ENCODE results near the gene ZNF511.

ZNF511 gene

DNA sequence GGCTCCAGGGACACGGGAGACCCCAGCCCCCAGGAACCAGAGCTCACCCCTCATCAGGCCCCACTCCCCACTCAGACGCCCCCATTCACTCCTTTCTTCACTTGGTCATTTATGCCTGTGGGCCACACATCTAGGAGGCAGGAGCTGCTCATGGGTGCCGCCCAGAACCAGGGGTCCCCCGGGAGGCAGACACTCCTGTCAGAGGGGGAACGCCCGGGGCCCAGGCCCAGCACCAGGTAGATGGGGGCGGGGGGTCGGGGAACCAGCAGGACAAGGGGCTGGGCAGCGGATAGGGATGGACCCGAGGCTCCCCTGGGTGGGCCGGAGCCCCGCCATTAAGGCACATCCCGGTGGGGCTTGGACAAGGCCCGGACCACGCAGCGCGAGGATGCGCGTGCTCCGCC lies 16.1 kb downstream of the ZNF511 start:
- H3K4me3 ChIP-seq (ENCODE audit: low read length) = peak overlapping the region; percentile 58; the same call in 1 of the 2 replicates
- H3K9ac ChIP-seq (ENCODE audit: low read depth, low read length) = no peak overlapping the region
- no peak overlapping the region for H3K27ac ChIP-seq (ENCODE audit: low read length)
- no peaks in the 10 kb centered on the region for H3K9me3 ChIP-seq (ENCODE audit: insufficient read depth, low read depth, low read length)
- H3K27me3 ChIP-seq (ENCODE audit: insufficient read depth, low read length) = peaks cover 52% of the 10 kb centered on the region
- no peaks in the 10 kb centered on the region for H3K36me3 ChIP-seq (ENCODE audit: insufficient read depth, low read depth, low read length)
- H3K4me1 ChIP-seq (ENCODE audit: insufficient read depth, low read length) = 0 out of 2 replicates have a peak, but pooled peaks cover 6% of the 10 kb centered on the region

DNA sequence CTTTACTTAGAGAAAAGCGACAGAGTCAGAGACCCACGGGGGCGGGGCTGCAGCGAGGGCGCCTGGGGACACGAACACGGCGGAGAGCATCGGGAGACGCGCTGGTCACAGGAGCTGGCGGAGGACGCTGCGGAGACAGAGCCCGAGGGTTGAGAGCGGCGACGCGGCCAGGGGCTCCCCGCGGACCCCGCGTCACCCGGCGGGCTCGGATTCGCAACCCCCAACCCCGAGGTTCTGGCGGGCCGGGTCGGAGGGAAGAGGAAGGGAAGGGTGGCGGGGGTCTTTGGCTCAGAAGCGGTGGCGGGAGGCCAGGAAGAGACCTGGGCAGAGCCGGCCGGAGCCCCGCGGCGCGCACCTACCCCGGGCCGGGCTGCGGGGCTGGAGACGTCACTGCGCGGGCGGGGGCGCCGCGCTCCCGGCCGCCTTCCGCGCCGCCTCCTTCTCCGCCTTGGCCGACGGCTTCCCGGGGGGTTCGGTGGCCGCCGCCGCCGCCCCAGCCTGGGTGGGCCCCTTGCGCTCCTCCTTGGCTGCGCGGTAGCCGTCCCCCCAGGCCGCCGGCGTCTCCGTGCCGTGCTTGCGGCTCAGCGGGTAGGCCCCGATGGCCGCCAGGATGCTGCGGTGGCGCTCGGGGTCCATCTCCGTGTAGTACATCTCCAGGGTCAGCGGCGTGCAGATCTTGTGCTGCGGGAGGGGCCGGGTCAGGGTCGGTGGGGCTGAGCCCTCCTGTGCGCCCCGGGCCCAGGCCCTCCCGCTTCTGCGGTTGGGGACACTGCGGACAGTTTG lies 16.9 kb downstream of the ZNF511 start:
- Histone ChIP-seq H3K4me3 (ENCODE audit: low read length) (peak overlapping the region; percentile 58; the same call in 1 of the 2 replicates), H3K36me3 (ENCODE audit: insufficient read depth, low read depth, low read length) (no peaks in the 10 kb centered on the region), H3K9ac (ENCODE audit: low read depth, low read length) (no peak overlapping the region), H3K4me1 (ENCODE audit: insufficient read depth, low read length) (0 out of 2 replicates have a peak, but pooled peaks cover 6% of the 10 kb centered on the region), H3K9me3 (ENCODE audit: insufficient read depth, low read depth, low read length) (no peaks in the 10 kb centered on the region), H3K27ac (ENCODE audit: low read length) (no peak overlapping the region), H3K27me3 (ENCODE audit: insufficient read depth, low read length) (peaks cover 57% of the 10 kb centered on the region)

DNA sequence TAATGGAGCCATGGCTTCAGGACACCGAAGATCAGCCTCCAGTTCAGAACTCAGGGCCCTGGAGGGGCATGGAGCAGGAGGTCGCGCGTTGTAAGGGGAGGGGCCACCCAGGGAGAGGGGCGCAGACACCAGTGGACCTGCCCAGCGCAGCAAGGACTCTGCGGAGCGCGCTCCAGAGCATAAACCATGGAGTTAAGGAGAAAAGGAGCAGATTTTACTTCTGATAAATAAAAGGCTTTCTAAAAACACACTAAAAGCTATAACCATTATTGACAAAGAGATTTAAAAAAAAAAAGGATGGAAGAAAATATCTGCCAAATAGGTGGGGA lies 17.5 kb downstream of the ZNF511 start:
- Histone ChIP-seq H3K27me3 (ENCODE audit: insufficient read depth, low read length) (peaks cover 62% of the 10 kb centered on the region), H3K36me3 (ENCODE audit: insufficient read depth, low read depth, low read length) (no peaks in the 10 kb centered on the region), H3K9me3 (ENCODE audit: insufficient read depth, low read depth, low read length) (no peaks in the 10 kb centered on the region), H3K4me3 (ENCODE audit: low read length) (peak overlapping the region; percentile 58; the same call in 1 of the 2 replicates), H3K9ac (ENCODE audit: low read depth, low read length) (no peak overlapping the region), H3K4me1 (ENCODE audit: insufficient read depth, low read length) (0 out of 2 replicates have a peak, but pooled peaks cover 6% of the 10 kb centered on the region), H3K27ac (ENCODE audit: low read length) (no peak overlapping the region)

DNA sequence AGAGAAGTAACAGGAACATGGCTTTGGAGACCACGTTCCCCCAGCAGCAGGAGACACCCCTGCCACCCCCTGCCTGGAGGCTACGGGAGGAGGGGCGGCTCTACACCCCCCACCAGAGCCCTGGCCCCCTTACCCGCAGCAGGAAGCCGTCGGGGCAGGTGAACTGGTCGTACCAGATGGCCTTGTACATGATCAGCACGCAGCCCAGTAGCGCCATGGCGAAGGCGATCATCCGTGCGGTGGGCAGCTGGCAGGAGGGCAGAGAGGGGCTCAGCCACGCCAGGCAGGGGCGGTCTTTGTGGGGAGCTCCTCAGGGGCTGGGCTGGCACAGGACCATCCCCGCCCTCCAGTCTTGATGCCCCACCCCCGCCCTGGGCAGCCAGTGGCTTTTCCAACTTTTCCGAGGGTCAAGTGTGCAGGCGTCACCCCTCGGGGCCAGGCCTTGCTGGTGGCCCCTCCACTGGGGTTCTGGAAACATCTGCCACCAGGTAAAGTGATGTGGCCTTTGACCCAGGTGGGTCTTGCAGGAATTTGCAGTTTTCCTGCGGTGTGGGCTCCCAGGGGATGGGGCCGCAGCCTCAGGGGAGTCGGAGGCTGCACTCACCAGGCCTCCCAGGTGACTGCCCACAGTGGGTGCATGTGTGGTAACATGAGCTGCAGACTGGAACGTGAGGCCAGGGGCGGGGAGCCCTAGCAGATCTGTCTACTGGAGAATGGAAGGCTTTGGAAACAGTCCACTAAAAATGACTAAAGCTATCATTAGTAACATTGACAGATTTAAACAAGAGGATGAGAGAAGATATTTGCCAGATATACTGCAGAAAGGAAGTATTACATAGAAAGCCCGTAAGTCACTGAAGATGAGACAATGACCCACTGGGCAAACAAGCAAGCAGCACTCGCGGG lies 18.3 kb downstream of the ZNF511 start:
- H3K36me3 ChIP-seq (ENCODE audit: insufficient read depth, low read depth, low read length) = no peaks in the 10 kb centered on the region
- H3K9ac ChIP-seq (ENCODE audit: low read depth, low read length) = no peak overlapping the region
- H3K27ac ChIP-seq (ENCODE audit: low read length) = no peak overlapping the region
- no peak overlapping the region for H3K4me3 ChIP-seq (ENCODE audit: low read length)
- peaks cover 70% of the 10 kb centered on the region for H3K27me3 ChIP-seq (ENCODE audit: insufficient read depth, low read length)
- no peaks in the 10 kb centered on the region for H3K9me3 ChIP-seq (ENCODE audit: insufficient read depth, low read depth, low read length)
- H3K4me1 ChIP-seq (ENCODE audit: insufficient read depth, low read length) = 0 out of 2 replicates have a peak, but pooled peaks cover 6% of the 10 kb centered on the region

DNA sequence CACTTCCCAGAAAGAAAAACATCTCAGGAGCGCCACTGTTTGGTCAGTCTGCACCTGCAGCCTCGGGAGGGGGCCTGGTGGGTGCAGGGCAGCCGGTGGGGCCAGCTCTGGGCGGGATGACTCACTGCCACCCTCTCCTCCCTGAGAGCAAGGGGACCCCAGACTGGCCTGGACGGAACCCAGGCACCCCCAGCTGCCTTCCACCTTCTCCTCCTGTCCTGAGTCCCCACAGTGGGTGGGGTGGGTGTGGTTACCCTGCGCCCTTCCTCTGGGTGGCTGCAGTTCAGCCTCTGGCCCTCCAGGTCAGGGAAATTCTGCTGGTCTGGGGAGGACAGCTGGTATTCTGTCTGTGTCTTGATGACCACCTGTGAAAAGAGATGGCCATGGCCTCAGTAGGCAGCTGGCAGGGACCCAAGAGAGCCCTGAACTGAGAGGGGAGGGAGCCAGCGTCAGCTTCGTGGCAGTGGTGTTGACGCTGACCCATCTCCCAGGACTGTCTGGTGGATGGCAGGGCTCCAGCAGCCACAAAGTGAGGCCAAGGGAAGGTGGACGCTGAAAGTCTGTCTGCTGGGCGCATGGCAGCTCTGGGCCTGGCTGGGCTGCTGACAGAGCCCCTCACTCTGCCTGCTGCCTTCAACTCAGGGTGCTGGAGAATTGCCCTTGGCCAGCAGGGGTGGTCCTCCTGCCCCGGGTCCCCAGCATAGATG lies 19.1 kb downstream of the ZNF511 start:
- Histone ChIP-seq H3K4me1 (ENCODE audit: insufficient read depth, low read length) (0 out of 2 replicates have a peak, but pooled peaks cover 6% of the 10 kb centered on the region), H3K4me3 (ENCODE audit: low read length) (no peak overlapping the region), H3K27ac (ENCODE audit: low read length) (no peak overlapping the region), H3K27me3 (ENCODE audit: insufficient read depth, low read length) (peaks cover 78% of the 10 kb centered on the region), H3K9ac (ENCODE audit: low read depth, low read length) (no peak overlapping the region), H3K9me3 (ENCODE audit: insufficient read depth, low read depth, low read length) (no peaks in the 10 kb centered on the region), H3K36me3 (ENCODE audit: insufficient read depth, low read depth, low read length) (no peaks in the 10 kb centered on the region)

DNA sequence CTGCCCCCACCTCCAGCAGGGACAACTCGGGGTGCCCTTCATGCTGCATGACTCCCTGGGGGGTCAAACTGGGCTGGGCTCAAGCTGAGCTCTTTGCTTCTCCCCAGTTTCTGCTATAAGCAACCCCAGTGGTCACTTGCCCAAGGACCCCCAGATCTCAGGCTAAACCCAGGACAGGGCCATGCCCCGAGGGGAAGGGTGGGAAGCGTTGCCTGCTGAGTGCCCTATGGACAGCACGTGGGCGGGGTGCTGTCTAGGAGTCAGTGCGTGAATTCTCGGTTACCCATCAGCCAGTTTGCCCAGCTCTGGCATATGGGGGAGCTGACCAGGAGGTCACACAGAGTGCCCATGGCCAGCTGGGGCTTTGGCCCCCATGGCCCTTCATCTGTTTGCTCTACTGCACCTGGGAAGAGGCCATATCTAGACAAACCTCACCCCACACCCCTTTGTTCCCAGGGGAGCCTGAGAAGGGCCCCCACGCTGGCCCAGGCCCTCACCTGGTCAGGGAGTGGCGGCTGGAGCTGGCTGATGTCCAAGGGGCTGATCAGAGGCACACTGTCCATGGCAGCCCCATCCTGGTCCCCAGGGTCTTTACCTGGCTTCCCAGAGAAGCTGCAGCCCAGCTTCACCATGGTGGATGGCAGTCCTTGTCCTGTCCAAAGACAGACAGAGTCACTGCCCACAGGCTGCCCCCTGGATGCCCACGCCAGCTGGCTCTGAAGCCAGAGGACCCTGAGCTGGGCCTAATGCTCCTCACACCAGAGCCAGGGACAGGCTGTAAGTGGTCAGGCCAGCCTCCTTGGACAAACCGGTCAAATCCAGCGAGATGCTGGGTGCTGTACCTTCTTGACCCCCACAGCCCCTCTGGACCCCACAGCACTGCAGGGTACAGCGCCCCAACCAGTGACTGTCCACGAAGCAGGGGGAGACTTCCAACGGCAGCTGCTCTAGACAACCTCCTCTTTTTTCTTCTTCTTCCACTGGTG lies 19.9 kb downstream of the ZNF511 start:
- H3K4me3 ChIP-seq (ENCODE audit: low read length) = no peak overlapping the region
- H3K9me3 ChIP-seq (ENCODE audit: insufficient read depth, low read depth, low read length) = no peaks in the 10 kb centered on the region
- peaks cover 87% of the 10 kb centered on the region for H3K27me3 ChIP-seq (ENCODE audit: insufficient read depth, low read length)
- no peak overlapping the region for H3K27ac ChIP-seq (ENCODE audit: low read length)
- H3K9ac ChIP-seq (ENCODE audit: low read depth, low read length) = no peak overlapping the region
- no peaks in the 10 kb centered on the region for H3K36me3 ChIP-seq (ENCODE audit: insufficient read depth, low read depth, low read length)
- H3K4me1 ChIP-seq (ENCODE audit: insufficient read depth, low read length) = 0 out of 2 replicates have a peak, but pooled peaks cover 6% of the 10 kb centered on the region

DNA sequence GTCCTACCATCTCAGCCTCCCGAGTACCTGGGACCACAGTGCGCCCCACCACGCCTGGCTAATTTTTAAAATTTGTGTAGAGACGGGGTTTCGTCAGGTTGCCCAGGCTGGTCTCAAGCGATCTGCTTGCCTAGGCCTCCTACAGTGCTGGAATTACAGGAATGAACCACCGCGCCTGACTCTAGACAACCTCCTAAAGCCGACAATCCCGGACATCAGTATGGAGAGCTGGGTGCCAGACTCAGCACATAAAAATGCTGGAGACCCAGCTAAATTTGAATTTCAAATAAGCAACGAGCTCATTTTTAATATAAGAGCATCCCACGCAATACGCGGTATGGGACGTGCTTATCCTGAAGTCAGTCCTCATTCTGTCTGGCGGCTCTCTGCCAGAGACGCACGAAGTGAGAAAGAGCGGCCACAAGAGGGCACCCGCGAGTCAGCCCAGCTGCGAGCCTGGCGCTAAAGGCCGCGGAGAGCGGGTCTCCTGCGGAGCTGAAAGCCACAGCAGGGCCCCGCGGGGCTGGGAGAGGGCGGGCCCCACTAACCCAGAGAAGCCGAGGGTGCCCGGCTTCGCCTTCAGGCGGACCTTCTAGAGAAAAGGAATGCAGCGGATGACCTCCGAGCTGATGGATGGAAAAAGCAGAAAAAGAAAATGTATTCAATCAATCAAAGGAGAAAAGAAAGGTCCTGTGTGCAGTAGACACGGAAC lies 20.9 kb downstream of the ZNF511 start:
- H3K9me3 ChIP-seq (ENCODE audit: insufficient read depth, low read depth, low read length) = no peaks in the 10 kb centered on the region
- no peaks in the 10 kb centered on the region for H3K36me3 ChIP-seq (ENCODE audit: insufficient read depth, low read depth, low read length)
- H3K9ac ChIP-seq (ENCODE audit: low read depth, low read length) = no peak overlapping the region
- H3K4me1 ChIP-seq (ENCODE audit: insufficient read depth, low read length) = 0 out of 2 replicates have a peak, but pooled peaks cover 6% of the 10 kb centered on the region
- no peak overlapping the region for H3K27ac ChIP-seq (ENCODE audit: low read length)
- peaks cover 97% of the 10 kb centered on the region for H3K27me3 ChIP-seq (ENCODE audit: insufficient read depth, low read length)
- H3K4me3 ChIP-seq (ENCODE audit: low read length) = peak overlapping the region; percentile 58

DNA sequence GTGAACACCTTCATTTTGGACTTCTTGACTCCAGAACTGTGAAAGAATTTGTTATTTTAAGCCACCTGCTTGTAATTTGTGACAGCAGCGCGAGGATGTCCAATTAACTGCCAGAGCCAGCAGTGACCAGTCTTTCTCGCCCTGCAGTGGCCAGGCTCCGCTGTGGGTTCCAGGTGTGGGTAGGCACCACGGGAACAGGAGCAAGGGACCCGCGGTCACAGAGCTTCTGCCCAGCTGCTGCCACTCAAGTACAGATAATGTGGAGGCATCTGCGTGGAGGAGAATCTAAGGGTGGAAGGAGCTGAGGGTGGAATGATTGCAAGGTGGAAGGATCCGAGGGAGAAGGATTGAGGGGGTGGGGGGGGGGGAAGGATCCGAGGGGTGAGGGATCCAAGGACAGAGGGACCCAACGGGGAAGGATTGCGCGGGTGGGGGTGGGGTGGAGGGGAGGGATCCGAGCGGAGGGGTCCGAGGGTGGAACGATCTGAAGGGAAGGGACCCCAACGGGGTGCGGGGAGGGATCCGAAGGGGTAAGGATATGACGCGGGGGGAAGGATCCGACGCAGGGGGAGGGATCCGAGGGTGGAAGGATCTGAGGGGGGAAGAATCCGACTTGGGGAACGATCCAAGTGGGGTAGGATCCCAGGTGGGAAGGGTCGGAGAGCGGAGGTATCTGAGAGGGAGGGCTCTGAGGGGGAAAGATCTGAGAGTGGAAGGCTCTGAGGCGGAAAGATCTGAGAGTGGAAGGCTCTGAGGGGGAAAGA lies 24.4 kb downstream of the ZNF511 start:
- 0 out of 2 replicates have a peak, but pooled peaks cover 6% of the 10 kb centered on the region for H3K4me1 ChIP-seq (ENCODE audit: insufficient read depth, low read length)
- H3K9me3 ChIP-seq (ENCODE audit: insufficient read depth, low read depth, low read length) = no peaks in the 10 kb centered on the region
- H3K27me3 ChIP-seq (ENCODE audit: insufficient read depth, low read length) = peaks cover 97% of the 10 kb centered on the region
- no peak overlapping the region for H3K9ac ChIP-seq (ENCODE audit: low read depth, low read length)
- no peak overlapping the region for H3K27ac ChIP-seq (ENCODE audit: low read length)
- H3K4me3 ChIP-seq (ENCODE audit: low read length) = no peak overlapping the region
- H3K36me3 ChIP-seq (ENCODE audit: insufficient read depth, low read depth, low read length) = no peaks in the 10 kb centered on the region

DNA sequence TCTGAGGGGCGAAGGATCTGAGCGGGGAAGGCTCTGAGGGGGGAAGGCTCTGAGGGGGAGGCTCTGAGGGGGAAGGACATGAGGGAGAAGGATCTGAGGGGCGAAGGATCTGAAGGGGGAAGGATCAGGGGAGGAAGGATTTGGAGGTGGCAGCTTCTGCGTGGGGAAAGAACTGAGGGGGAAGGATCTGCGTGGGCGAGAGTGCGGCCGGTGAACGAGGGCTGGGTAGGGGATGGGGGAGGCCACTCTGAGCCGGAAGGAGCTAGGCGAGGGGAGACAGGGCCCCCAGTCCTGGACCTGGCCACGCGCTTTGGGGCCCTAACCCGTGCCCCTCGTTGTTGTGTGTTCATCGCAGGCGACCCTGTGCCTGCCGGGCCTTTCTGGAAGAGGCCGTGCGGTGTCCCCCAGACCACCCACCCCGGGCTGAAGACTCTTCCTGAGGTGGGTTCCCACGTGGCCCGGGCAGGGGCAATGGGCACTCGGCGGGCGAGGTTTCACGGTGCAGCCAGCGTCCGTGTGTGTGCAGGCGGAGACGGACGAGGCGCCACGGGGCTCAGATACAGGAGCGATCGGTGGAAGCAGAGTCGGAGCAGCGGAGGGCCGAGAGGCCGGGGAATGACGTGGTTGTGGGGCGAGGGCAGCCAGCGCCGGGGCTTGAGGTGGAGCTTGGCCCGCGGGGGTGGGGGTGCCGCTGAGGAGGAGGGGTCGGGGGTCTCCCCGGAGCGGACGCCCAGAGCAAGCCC lies 26.0 kb downstream of the ZNF511 start:
- no peak overlapping the region for H3K27ac ChIP-seq (ENCODE audit: low read length)
- peak overlapping the region; percentile 42; the same call in 1 of the 2 replicates for H3K4me3 ChIP-seq (ENCODE audit: low read length)

More for the DNA sequence above, 26.0 kb downstream of the ZNF511 start:
- peaks cover 90% of the 10 kb centered on the region for H3K27me3 ChIP-seq (ENCODE audit: insufficient read depth, low read length)
- H3K4me1 ChIP-seq (ENCODE audit: insufficient read depth, low read length) = no peaks in the 10 kb centered on the region
- no peak overlapping the region for H3K9ac ChIP-seq (ENCODE audit: low read depth, low read length)
- no peaks in the 10 kb centered on the region for H3K9me3 ChIP-seq (ENCODE audit: insufficient read depth, low read depth, low read length)
- H3K36me3 ChIP-seq (ENCODE audit: insufficient read depth, low read depth, low read length) = no peaks in the 10 kb centered on the region

Data from iPS-20b (cell line).